Upper lobe of left lung (tissue), 6 donors: ENCODE results near the gene KCTD17. TPM values are rescaled to one million over a fixed set of nuclear protein-coding genes. Genes with fewer than 3 reads are reported as not detected.

Experiments used
- ATAC-seq, 2 donors: fragments of 200-7000 bp; cut with Tn5 transposase; one replicate each; pipeline ENCODE4 v1.9.1; 2022; ENCODE audit warnings: mild to moderate bottlenecking in 2 of 2, moderate library complexity in 2 of 2; ENCODE audit not compliant: low FRiP score in 2 of 2
- DNase-seq, 2 donors: peaks; one replicate each; pipeline ENCODE4 v3.0.0-alpha.2; 2019 to 2020
- H3K27ac ChIP-seq, 4 donors: fragments of 200-600 bp; sonication (generic); one replicate each; pipeline ENCODE4 v1.5.1; 2016 to 2019
- H3K27me3 ChIP-seq, 4 donors: fragments of 200-600 bp; sonication (generic); one replicate each; pipeline ENCODE4 v1.5.1; 2017 to 2019
- H3K36me3 ChIP-seq, 4 donors: fragments of 200-600 bp; sonication (generic); one replicate each; pipeline ENCODE4 v1.5.1; 2016 to 2019
- H3K4me1 ChIP-seq, 4 donors: fragments of 200-600 bp; sonication (generic); one replicate each; pipeline ENCODE4 v1.5.1; 2018 to 2019
- H3K4me3 ChIP-seq, 4 donors: fragments of 200-600 bp; sonication (generic); one replicate each; pipeline ENCODE4 v1.5.1; 2017 to 2019; ENCODE audit warnings: mild to moderate bottlenecking in 2 of 4, moderate library complexity in 1 of 4
- H3K9me3 ChIP-seq, 4 donors: fragments of 200-600 bp; sonication (generic); one replicate each; pipeline ENCODE4 v1.5.1; 2018 to 2019
- EP300 ChIP-seq, 4 donors: sonication (generic); formaldehyde crosslinking; IDR thresholded peaks; one replicate each; pipeline ENCODE4 v1.5.1; 2017; ENCODE audit warnings: antibody characterized with exemption in 4 of 4, control low read depth in 2 of 4
- POLR2A ChIP-seq, 4 donors: fragments of 450-650 bp; IDR thresholded peaks; one replicate each; pipeline ENCODE4 v1.5.1; 2016 to 2017; ENCODE audit warnings: antibody characterized with exemption in 4 of 4, mild to moderate bottlenecking in 2 of 4
- POLR2AphosphoS5 ChIP-seq, 2 donors: sonication (generic); formaldehyde crosslinking; IDR thresholded peaks; one replicate each; pipeline ENCODE4 v1.5.1; 2017; ENCODE audit warnings: antibody characterized with exemption in 2 of 2
- WGBS, 2 donors: methylation state at CpG; one replicate each; pipeline ENCODE4 v1.1.5; 2017 to 2018; 5-methylcytosine and 5-hydroxymethylcytosine counted together
- total RNA-seq, 6 donors: library from RNA; depleted of rRNA in 4 of 6; stranded (reverse); fragments of >200 nt in 4 of 6; gene quantifications; one replicate each; pipeline versions ENCODE4 v1.1.0 to v1.2.1, GENCODE V29; 2016 to 2021
- TF ChIP-seq, protein P1 (sequence below), 6 experiments: fragments of 450-650 bp in 4 of 6; fragments of 200-600 bp in 2 of 6; sonication (generic) in 2 of 6; IDR thresholded peaks; one replicate each; pipeline ENCODE4 v1.5.1; 2016 to 2019; ENCODE audit warnings: antibody characterized with exemption in 6 of 6
- donor health status: DM: no; HTN: no; CAD: no; lungs with moderate emphysema.
- donor health status: DM: no; HTN: yes; CAD: no; lungs with severe emphysema.

Gene KCTD17
- total RNA-seq, 6 donors from 2014 or later, result 9.0 to 30.4 (median 23.2) TPM

- WGBS, 2 donors, result 77 to 78% methylated on average over 7 of the region's 7 CpGs
- peaks cover 0 to 20% (median 11%) of the 10 kb centered on the region in 4 donors for H3K4me1 ChIP-seq
- no peak for DNase-seq
Observed at GRCh38 chr22:37043209-37043827, 8.2 kb upstream of the KCTD17 start.

DNA sequence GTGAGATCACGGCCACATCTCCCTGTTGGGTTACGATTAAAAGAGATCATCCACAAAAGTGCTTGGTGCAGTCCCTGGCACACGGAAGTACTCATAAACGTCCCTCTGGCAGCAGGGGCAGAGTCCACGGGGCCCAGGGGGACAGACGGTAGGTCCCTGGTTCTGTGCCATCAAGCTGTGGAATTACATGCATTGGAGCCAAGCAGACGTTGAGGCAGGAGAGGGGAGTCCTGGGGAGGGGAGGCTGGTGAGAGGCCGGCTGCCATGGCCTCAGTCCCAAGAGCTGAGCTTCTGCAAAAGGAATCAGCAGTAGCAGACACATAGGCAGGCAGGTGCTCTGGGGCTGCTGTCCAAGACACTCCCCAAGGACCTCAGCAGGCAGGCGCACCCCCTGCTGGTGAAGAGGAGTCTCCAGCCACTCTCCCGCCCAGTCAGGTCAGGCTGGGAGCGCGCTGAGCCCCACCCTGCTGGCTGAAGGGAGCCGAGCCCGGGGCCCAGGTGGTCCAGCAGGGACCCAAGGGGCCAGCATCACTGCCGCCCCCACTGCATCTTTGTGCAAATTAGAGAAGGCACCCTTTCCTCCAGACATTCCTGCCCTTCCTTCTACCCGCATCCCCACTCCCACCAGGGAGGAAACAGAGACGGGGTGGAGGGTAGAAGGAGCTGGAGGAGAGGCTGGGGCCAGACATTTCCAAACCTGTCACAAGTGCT is 7.6 kb upstream of the KCTD17 start:
- WGBS, 2 donors, result 40 to 52% methylated on average over 8 to 15 of the region's 17 CpGs
- Histone ChIP-seq H3K27me3 (no peaks in the 10 kb centered on the region), H3K36me3 (no peaks in the 10 kb centered on the region), H3K27ac (no peak overlapping the region), H3K4me3 (no peak overlapping the region), H3K9me3 (no peaks in the 10 kb centered on the region), H3K4me1 (peaks cover 0 to 20% (median 11%) of the 10 kb centered on the region in 4 donors)
- ATAC-seq, result peak; percentile 85 to 94
- TF ChIP-seq POLR2AphosphoS5 (IDR thresholded peaks at IDR 0.05), result no peak
- TF ChIP-seq, protein P1, sequence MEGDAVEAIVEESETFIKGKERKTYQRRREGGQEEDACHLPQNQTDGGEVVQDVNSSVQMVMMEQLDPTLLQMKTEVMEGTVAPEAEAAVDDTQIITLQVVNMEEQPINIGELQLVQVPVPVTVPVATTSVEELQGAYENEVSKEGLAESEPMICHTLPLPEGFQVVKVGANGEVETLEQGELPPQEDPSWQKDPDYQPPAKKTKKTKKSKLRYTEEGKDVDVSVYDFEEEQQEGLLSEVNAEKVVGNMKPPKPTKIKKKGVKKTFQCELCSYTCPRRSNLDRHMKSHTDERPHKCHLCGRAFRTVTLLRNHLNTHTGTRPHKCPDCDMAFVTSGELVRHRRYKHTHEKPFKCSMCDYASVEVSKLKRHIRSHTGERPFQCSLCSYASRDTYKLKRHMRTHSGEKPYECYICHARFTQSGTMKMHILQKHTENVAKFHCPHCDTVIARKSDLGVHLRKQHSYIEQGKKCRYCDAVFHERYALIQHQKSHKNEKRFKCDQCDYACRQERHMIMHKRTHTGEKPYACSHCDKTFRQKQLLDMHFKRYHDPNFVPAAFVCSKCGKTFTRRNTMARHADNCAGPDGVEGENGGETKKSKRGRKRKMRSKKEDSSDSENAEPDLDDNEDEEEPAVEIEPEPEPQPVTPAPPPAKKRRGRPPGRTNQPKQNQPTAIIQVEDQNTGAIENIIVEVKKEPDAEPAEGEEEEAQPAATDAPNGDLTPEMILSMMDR (IDR thresholded peaks at IDR 0.05), result peak; percentile 62 to 86 (median 76)
- TF ChIP-seq EP300 (IDR thresholded peaks at IDR 0.05), result no peak
- no peak for TF ChIP-seq POLR2A (IDR thresholded peaks at IDR 0.05)
- peak in 1 of 2 donors; percentile 87 for DNase-seq

More at GRCh38 chr22:37043209-37043827, 8.2 kb upstream of the KCTD17 start:
- H3K9me3 ChIP-seq, result no peaks in the 10 kb centered on the region
- no peak overlapping the region for H3K27ac ChIP-seq
- no peak for ATAC-seq
- no peaks in the 10 kb centered on the region for H3K27me3 ChIP-seq
- no peak overlapping the region for H3K4me3 ChIP-seq
- TF ChIP-seq, protein P1 (IDR thresholded peaks at IDR 0.05), result no peak
- TF ChIP-seq POLR2A (IDR thresholded peaks at IDR 0.05), result no peak
- TF ChIP-seq EP300 (IDR thresholded peaks at IDR 0.05), result no peak
- no peak for TF ChIP-seq POLR2AphosphoS5 (IDR thresholded peaks at IDR 0.05)
- no peaks in the 10 kb centered on the region for H3K36me3 ChIP-seq

- WGBS, 2 donors, result 58 to 68% methylated on average over 9 of the region's 9 CpGs
- Histone ChIP-seq H3K27ac (no peak overlapping the region), H3K4me1 (peaks cover 0 to 20% (median 11%) of the 10 kb centered on the region in 4 donors), H3K4me3 (no peak overlapping the region), H3K9me3 (no peaks in the 10 kb centered on the region), H3K36me3 (no peaks in the 10 kb centered on the region), H3K27me3 (no peaks in the 10 kb centered on the region)
- TF ChIP-seq, protein P1 (IDR thresholded peaks at IDR 0.05), result no peak
- TF ChIP-seq POLR2AphosphoS5 (IDR thresholded peaks at IDR 0.05), result no peak
- no peak for TF ChIP-seq POLR2A (IDR thresholded peaks at IDR 0.05)
- no peak for TF ChIP-seq EP300 (IDR thresholded peaks at IDR 0.05)
- ATAC-seq, result no peak
- DNase-seq, result no peak
Observed at GRCh38 chr22:37044634-37045625, 6.6 kb upstream of the KCTD17 start.

DNA sequence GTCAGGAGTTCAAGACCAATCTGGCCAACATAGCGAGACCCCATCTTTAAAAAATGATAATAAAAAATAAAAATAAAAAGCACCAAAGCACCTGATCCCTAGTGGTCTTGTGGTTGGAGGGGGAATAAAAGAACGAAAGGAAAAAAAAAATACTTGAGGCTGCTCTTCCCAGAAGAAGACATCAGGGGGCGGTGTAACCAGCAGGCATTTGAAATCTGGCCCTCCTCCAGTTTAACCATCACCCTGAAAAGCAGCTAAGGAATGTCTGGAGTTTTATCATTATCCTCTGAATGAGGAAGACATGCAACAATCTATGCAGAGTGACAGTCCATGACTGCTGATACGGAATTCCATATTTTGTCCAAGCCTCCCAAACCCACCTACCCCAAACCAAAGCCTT is 5.6 kb upstream of the KCTD17 start:
- no peak for DNase-seq
- Histone ChIP-seq H3K27me3 (no peaks in the 10 kb centered on the region), H3K9me3 (no peaks in the 10 kb centered on the region), H3K4me3 (no peak overlapping the region), H3K27ac (no peak overlapping the region), H3K4me1 (peaks cover 0 to 17% (median 11%) of the 10 kb centered on the region in 4 donors), H3K36me3 (no peaks in the 10 kb centered on the region)
- TF ChIP-seq, protein P1 (IDR thresholded peaks at IDR 0.05), result peak in 3 of 6 experiments; percentile 13 to 24 (median 14)
- TF ChIP-seq POLR2AphosphoS5 (IDR thresholded peaks at IDR 0.05), result no peak
- no peak for ATAC-seq
- 43 to 44% methylated on average over 4 of the region's 4 CpGs for WGBS, 2 donors
